H1 (cell line): Measurements from ENCODE around the gene CELSR1.

Experiments
- BRCA1 ChIP-seq: IDR thresholded peaks from 2 replicates; pipeline ENCODE4 v1.6.1; 2012; ENCODE audit warnings: low read depth, low read length, improper control_type of control experiment
- CTCF ChIP-seq, 3 experiments: IDR thresholded peaks; 1 replicate in 2 of 3; 2 replicates in 1 of 3; pipeline versions ENCODE4 v1.5.1 to v1.6.1; 2011; ENCODE audit warnings: low read length in 3 of 3, mild to moderate bottlenecking in 3 of 3, inconsistent platforms in 2 of 3, low read depth in 1 of 3, moderate library complexity in 1 of 3; ENCODE audit not compliant: insufficient read depth in 1 of 3; ENCODE audit errors: control extremely low read depth in 1 of 3
- EP300 ChIP-seq, 2 experiments: IDR thresholded peaks; 1 replicate in 1 of 2; 2 replicates in 1 of 2; pipeline ENCODE4 v1.6.1; 2011 to 2012; ENCODE audit warnings: low read depth in 2 of 2, low read length in 2 of 2, mild to moderate bottlenecking in 2 of 2, borderline replicate concordance in 1 of 2, inconsistent platforms in 1 of 2, moderate library complexity in 1 of 2
- JUND ChIP-seq: IDR thresholded peaks from 2 replicates; pipeline ENCODE4 v1.6.1; 2011; ENCODE audit warnings: mild to moderate bottlenecking, improper control_type of control experiment, low read length
- MAX ChIP-seq: IDR thresholded peaks from 2 replicates; pipeline ENCODE4 v1.6.1; 2012; ENCODE audit warnings: inconsistent platforms
- NRF1 ChIP-seq: IDR thresholded peaks from 2 replicates; pipeline ENCODE4 v1.6.1; 2011; ENCODE audit warnings: mild to moderate bottlenecking, low read depth, low read length, improper control_type of control experiment
- POLR2A ChIP-seq, 2 experiments: IDR thresholded peaks; 1 replicate in 1 of 2; 2 replicates in 1 of 2; pipeline ENCODE4 v1.6.1; 2011; ENCODE audit warnings: low read depth in 2 of 2, low read length in 2 of 2, mild to moderate bottlenecking in 2 of 2; ENCODE audit errors: control extremely low read depth in 1 of 2
- RBBP5 ChIP-seq: IDR thresholded peaks from 2 replicates; pipeline ENCODE4 v1.7.1; 2012; ENCODE audit warnings: low read depth, mild to moderate bottlenecking, inconsistent platforms, low read length, moderate library complexity, borderline replicate concordance
- RNF2 ChIP-seq: fragments of 200-900, 300-1000 bp; sonication (generic); IDR thresholded peaks from 2 replicates; pipeline ENCODE4 v1.7.1; 2016; ENCODE audit warnings: borderline replicate concordance, low read depth, mild to moderate bottlenecking, antibody characterized with exemption, low read length; ENCODE audit not compliant: poor library complexity, severe bottlenecking; ENCODE audit errors: missing control alignments
- RXRA ChIP-seq: IDR thresholded peaks from 2 replicates; pipeline ENCODE4 v1.6.1; 2011; ENCODE audit warnings: low read depth, mild to moderate bottlenecking, low read length, moderate library complexity; ENCODE audit not compliant: insufficient read depth
- SIN3A ChIP-seq, 2 experiments: IDR thresholded peaks in 1 of 2; conservative IDR thresholded peaks in 1 of 2; 2 replicates each; pipeline ENCODE4 v1.6.1; 2011 to 2012; ENCODE audit warnings: low read length in 2 of 2, improper control_type of control experiment in 1 of 2, low read depth in 1 of 2, mild to moderate bottlenecking in 1 of 2
- SRF ChIP-seq: IDR thresholded peaks from 2 replicates; pipeline ENCODE4 v1.6.1; 2011; ENCODE audit warnings: mild to moderate bottlenecking, low read depth, low read length, moderate library complexity
- TAF1 ChIP-seq: IDR thresholded peaks from 2 replicates; pipeline ENCODE4 v1.6.1; 2011; ENCODE audit warnings: mild to moderate bottlenecking, low read depth, low read length
- ZNF274 ChIP-seq: IDR thresholded peaks from 2 replicates; pipeline ENCODE4 v1.7.0; 2012; ENCODE audit warnings: low read length, borderline replicate concordance; ENCODE audit errors: extremely low read depth

DNA sequence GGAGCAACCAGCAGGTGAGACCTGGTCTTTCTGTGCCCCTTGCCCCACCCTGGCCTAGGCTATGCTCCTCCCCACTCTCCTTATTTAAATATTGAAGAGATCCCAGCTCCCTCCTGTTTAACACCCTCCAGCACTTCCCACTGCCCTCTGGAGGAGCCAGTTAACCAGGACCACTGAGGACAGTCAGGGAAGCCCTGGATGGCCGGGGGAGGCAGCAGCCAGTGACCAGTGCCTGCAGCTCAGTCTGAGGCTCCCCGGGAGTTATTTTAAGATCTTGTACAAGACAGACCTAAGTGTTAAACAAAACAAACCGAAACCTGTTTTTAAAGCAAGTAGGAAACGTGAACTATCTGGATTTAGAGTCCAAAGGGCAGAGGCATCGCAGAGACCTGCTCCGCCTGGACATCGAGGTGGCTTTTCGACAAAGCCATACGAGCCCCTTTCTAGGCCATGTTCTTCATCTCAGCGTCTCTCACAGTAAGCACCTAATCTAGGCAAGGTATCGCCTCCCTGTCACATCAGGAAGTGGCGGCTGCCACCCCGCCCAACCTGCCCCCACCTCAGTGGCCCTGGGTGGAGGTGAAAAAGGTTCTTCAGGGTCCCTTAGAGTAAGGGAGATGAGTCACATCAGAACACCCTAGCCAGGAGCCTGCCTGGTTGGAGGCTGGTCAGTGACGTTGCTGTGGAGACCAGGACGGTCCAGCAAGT is 166.7 kb downstream of the CELSR1 start:
- TF ChIP-seq RXRA (no peak), SRF (no peak), NRF1 (no peak), POLR2A (IDR thresholded peaks at IDR 0.05; ENCODE audit: control extremely low read depth in 1 of 2, low read depth in 2 of 2, low read length in 2 of 2) (no peak), CTCF (IDR thresholded peaks at IDR 0.05; ENCODE audit: control extremely low read depth in 1 of 3, insufficient read depth in 1 of 3, low read depth in 1 of 3, low read length in 3 of 3) (no peak), JUND (no peak), EP300 (IDR thresholded peaks at IDR 0.05; ENCODE audit: borderline replicate concordance in 1 of 2, low read depth in 2 of 2, low read length in 2 of 2) (no peak), BRCA1 (no peak), RNF2 (no peak), RBBP5 (no peak), MAX (no peak), TAF1 (no peak), ZNF274 (no peak), SIN3A (conservative IDR thresholded peaks at IDR 0.05 in 1 of 2, IDR thresholded peaks at IDR 0.05 in 1 of 2; ENCODE audit: low read depth in 1 of 2, low read length in 2 of 2) (no peak)
